Putamen (tissue), 1 donor: ENCODE data around the gene FERMT3.
"Not testable (repeated sequence)": the region's sequence is repeated elsewhere in the genome, so short reads cannot be mapped to it uniquely, and the experiment has no call there.

ENCODE experiments used
- DNase-seq: peaks from one replicate; pipeline ENCODE4 v3.0.0-alpha.2; 2016; ENCODE audit warnings: low spot score

Gene FERMT3

DNA sequence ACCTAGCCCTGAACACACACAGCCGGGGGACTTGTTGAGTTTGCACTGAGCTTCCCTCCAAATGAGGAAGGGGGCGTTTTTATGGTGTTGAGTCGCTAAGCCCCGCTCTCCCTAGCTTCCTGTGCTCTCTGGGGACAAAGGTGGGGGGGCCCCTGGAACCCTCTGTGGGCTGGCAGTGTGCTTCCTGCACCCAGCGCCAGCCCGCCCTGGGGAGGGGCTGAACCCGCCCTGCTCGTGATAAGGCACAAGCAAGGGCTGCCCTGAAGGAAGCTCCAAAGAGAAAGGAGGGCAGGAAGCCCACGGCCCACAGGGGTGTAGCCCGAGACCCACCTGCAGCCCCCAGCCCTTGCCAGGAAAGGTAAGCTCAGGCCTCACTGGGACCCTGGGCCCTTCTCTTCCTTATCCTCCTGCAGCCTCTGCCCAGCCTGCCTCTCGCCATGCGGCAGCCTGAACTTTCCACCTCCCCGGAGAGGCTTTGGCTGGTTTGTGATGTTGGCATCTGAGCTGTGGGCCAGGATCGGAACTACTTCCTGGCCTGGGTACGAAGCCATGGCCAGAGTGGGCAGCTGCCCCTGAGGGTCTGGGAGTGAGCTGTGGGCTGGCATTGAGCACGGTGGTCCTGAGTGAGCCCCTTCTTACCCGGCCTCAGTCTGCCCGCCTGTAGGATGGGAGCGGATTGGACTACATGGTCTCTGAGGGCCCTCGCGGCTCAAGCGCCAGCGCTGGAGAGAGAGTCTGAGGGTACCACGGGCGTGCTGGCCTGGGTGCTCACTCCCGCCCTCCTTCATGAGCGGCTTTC is at the start of gene FERMT3:
Gene FERMT3, plus strand, starts transcription at position 265 of the 799 bp plus-strand sequence. CDS start 644 bp downstream, outside the sequence.
- DNase-seq = no peak

DNA sequence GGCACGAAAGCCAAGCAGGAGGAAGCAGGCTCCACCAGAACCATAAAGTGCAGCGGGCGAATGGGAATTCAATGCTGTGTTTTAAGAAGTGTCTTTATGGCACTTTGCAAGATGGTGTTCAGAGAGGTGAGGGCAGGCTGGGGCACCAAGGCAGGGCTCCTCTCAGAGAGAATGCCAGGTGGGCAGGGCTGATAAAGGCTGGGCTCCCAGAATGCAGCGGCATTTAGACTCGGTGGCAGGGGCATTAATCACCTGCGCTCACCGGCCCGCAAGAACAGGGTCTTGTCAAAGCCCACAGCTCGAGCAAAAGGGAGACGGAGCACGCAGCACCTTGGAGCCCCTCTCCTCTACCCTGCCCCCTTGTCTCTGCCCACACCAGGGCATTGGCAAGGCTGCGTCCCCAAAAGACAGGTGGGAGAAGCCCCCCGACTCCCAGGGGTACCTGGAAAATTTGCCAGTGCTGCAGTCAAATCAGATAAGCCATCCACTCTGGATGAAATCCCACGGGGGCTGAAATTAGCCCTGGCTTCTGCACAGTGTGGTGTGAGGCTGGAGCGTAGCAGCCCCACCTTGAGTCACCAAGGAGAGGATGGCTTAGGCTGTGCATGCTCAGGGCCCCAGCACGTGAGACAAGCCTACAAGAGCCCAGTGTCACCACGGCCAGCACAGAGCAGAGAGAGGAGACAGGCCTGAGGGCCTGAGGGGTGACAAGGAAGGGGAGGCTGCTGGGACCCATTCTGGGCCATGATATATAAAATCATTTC is 48.7 kb upstream of the FERMT3 start:
- no peak for DNase-seq

DNA sequence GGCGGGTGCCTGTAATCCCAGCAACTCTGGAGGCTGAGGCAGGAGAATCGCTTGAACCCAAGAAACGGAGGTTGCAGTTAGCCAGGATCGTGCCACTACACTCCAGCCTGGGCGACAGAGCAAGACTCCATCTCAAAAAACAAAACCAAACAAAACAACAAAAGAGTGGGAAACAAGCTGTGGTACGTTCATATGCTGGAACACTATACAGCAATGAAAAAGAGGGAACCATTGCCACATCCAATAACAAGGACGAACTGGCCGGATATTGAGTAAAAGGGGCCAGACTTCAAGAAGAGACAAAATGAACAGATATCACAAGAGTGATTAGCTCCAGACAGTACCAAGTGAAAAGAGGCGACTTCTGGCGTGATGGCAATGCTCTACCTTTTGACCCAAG is 45.5 kb upstream of the FERMT3 start:
- no peak for DNase-seq

DNA sequence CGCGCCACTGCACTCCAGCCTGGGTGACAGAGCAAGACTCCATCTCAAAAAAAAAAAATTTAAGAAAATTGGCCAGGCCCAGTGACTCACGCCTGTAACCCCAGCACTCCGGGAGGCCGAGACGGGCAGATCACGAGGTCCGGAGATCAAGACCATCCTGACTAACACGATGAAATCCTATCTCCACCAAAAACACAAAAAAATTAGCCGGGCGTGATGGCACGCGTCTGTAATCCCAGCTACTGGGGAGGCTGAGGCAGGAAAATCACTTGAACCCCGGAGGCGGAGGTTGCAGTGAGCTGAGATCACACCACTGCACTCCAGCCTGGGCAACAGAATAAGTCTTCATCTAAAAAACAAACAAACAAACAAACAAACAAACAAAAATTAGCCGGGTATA is 43.8 kb upstream of the FERMT3 start:
- not testable (repeated sequence) for DNase-seq

DNA sequence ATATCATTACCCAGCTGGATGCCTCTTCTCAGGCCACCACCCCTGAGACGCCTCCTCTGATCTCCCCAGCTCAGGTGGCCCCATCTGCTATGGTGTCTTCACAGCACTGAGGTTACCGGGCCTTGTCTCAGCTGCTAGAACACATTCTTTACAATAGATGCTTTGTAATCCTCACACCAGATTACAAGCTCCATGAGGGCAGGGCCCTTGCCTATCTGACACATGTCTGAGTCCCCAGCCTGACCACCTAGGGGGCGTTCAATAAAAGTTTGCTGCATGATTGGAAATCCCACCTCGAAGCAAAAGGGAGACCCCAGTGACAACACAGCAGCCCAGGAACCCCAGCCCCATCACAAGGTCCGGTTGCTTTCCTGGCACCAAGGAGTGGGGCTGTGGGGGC is 42.6 kb upstream of the FERMT3 start:
- no peak for DNase-seq

DNA sequence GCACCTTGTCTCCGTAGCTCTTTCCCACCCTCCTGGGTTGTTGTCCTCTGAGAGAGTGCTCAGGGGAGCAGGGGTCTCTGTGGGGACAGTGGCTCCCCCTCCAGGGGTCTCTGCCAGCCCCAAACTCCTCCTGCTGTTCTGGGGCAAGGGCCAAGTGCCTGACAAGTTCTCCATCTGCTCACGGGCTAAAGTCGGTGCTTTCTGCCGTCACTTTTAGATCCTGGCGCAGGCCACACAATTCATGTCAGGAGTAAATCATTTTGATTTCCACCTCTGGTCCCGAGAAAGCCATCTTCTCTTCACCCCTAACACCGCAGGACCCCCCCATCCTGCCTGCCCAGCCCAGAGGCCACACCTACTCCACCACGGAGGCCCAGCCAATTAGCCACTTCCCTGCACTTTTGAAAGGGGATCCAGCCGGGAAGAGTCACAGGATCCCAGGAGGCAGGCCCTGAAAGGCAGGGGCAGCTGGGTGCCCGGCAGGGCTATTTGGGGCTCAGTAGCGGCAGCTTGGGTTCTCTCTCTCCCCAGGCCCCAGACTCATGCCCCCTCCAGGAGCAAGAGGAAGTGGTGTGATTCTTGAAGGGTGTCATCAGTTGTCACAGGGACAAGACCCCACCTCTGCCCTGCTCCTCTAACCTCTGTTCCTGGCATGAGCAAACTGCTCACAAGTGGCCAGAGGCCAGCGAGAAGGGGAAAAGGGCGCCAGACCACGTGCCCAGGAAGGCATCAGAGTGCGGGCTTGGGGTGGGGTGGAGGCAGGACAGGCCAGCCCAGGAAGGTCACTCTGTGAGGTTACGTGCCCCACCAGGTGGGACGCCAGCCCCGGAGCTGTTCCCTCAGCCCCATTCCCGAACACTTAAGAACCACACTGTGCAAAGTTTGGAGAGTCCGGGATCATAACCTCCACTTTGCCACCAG is 41.9 kb upstream of the FERMT3 start:
- no peak for DNase-seq

DNA sequence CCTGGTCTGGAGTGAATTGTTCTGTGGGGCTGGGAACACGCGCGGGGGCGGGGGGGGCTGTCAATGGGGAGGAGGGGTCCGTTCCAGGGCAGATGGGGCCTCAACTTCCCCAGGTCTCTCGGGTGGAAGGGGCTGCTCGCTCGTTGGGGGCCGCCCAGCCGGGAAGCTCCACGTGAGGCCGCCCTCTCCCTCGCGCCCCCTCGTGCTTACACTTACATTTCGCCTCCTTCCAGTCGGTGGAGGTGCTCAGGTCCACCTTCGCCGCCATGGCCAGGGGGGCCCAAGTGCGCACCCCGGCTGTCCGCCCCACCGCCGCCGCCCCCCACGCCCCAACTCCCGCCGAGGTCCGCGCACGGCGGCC is 41.1 kb upstream of the FERMT3 start:
- no peak for DNase-seq

DNA sequence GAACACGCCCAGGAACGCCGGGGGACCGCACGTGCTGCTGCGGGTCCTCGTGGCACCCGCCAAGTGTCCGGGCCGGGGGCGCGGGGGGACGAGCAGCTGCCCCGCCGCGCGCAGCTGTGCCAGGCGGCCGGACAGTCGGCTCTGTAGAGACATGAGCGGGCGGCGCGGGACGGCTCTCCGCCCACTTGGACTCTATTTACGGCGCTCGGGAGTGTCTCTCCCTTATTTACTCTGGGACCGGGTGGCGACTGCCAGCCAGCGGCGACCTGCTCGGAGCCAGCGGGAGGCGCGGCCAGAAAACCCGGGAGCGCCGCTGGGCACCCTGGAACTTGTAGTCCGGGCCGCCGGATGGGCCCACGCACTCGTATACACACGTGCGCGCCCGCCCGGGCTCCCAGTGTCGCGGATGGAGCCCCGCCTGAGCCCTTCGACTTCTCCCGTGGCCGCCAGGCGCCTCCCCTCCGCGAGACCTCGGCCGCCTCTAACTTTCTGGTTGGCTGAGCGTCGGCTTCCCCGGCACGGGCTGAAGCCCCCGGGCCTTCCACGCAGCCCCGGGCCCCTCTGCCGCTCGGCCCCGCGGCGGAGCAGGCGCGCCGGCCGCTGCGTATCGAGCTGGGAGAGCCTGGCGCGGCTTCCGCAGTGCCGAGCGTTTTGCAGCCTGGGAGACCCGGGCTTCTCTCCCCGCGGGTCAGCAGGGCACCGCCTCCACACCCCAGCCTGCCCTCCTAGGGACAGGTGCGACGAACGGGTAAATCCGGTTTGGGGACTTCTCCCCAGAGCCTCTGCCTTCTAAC is 40.5 kb upstream of the FERMT3 start, which contains the start of gene MACROD1:
Gene MACROD1, minus strand, starts transcription at position 272 of the 794 bp plus-strand sequence. Its CDS starts 119 bp downstream, at position 153.
- peak; percentile 72 for DNase-seq

DNA sequence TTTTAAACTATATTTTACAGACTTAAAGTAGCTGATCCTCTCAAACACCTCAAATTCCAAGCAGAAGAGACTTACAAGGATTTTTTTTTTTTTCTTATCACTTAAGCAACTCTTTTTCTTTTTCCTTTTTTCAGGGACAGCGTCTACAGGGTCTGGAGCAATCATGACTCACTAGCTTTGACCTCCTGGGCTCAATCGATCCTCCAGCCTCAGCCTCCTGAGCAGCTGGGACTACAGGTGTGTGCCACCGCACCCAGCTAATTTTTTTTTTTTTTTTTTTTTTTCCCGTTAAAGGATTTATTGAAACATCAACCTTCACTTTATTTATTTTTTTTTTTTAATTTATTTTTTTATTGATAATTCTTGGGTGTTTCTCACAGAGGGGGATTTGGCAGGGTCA is 36.1 kb upstream of the FERMT3 start:
- DNase-seq = no peak

DNA sequence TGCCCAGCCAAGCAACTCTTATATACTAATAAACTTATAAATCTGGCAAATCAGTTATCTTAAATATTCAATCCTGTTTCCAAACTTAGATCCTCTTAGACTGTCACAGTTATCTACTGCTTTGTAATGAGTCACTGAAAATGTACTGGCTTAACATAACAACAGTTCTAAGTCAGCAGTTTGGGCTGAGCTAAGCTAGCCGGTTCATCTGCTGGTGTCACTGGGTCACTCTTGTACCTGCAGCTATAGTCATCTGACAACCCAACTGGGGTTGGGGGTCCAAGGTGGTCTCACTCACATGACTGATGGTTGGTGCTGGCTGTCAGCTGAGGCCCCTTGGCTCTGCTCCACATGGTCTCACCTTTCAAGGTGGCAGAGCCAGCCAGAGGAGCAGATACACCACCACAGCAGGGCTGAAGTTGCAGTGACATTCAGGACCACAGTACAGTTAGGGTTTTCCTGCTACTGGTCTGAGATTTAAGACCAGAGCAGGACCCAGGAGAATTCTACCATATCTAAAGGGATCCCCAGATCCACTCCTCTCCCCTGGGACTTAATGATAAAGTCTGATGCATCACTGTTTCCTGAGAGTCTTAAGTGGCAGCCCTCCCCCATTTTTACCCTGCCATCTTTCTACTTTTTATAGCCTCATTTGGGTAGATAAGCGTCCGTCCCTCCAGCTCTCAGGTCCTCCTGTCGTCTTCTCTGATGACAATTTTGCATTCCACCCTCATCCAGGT is 32.7 kb upstream of the FERMT3 start:
- DNase-seq = no peak

DNA sequence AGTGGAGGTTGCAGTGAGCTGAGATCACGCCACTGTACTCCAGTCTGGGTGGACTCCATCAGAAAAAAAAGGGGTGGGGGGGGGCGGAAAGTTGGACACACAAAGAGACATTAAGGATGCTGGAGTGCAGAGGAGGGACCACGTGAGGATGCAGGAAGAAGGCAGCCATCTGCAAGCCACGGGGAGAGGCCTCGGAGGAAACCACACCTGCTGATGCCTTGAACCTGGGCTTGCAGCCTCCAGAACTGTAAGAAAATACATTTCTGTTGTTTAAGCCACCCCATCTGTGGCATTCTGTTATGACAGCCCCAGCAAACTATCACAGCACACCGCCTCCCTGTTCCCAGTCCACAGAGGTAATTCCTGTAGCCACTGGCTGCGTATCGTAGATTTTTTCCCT is 29.8 kb upstream of the FERMT3 start:
- no peak for DNase-seq

DNA sequence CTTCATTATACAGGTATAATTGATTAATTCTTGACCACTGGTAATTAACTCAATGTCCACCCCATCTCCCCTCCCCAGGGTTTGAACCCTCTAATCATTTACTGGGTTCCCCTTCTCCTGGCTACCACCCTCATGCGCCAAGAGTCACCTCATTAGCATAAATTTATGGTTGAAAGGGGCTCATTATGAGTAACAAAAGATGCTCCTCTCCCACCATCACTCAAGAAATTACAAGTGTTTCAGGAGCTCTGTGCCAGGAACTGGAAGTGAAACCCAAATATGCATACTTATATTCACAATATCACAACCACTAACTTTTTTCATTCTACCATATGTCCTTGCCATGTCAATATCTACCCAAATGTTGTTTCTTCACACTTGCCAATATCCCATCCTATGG is 28.3 kb upstream of the FERMT3 start:
- no peak for DNase-seq

DNA sequence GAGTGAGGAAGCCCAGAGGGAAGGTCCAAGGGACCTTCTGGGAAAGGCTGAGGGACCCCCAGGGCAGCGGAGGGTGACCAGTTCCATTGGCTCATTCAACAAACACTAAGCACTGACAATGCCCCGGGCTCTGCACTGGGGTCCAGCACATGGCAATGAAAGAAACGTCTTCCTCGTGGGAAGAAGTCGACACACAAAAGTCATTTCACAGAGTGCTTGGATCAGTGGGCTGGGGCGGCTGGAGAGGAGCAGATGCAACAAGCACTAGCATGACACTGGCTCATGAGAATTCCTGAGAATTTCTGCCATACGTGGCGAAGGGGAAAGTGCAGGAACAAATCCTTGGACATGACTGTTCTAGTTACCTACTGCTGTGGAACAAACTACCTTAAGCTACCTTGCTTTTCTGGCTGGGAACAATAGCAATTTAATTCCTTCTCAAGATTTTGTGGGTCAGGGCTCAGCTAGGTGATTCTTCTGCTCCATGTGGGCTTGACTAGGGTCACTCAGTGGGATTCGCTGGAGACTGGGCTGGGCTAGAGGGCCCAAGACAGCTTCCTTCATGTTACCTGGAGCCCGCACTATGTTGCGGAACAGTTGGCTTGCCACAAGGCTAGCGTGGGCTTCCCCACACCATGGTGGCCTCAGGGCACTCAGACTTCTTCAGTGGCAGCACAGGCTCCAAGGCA is 27.4 kb upstream of the FERMT3 start:
- DNase-seq = no peak

DNA sequence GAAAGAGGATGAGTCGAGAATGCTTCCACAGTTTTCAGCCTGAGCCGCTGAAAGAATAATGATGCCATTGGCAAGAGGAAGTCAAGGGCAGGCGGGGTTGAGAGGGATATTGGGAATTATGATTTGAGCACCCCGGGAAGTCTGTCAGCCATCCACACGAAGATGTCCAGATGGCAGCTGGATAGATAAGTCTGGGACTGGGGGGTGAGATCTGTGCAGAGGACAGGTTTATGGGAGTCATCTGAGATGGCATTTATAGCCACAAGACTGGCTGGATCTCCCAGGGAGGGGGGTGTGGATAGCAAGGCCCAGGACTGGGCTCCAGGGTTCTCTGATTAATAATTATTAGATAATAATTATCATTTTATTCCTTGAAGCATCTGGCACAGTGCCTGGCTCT is 25.6 kb upstream of the FERMT3 start:
- DNase-seq = no peak

DNA sequence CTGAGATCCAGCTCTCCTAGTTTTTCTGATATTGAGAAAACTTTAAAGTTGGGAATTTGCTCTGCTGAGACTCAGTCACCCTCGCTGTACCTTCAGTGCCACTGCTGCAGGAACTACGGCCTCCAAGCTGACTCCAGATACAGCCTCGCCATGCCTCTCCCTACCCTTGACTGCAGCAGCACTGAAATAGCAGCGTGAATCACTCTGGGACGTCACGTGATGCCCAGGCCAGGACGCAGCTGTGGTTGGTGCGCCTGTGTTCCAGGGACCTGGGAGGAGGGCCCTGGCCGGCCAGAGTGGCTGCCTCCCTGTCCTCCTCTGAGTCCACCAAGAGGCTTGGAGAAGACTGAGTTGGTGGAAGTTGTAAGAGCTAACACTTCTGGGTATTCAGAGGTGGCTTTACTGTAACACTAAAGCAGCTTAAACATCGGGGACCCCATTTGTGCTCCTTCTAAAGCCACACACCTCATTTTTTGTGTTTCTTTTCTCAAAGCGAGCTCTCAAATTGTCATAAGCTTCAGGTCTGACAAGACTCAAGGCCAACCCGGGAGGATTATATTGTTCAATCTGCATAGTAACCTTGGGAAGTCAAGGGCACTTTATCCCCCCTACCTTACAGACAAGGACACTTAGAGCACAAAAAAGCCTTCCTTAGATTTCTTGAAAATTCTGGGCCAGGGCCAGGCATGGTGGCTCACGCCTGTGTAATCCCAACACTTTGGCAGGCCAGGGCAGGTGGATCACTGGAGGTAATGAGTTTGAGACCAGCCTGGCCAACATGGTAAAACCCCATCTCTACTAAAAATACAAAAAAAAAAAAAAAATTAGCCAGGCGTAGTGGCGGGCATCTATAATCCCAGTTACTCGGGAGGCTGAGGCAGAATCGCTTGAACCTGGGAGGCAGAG is 24.8 kb upstream of the FERMT3 start:
- DNase-seq = peak; percentile 92

DNA sequence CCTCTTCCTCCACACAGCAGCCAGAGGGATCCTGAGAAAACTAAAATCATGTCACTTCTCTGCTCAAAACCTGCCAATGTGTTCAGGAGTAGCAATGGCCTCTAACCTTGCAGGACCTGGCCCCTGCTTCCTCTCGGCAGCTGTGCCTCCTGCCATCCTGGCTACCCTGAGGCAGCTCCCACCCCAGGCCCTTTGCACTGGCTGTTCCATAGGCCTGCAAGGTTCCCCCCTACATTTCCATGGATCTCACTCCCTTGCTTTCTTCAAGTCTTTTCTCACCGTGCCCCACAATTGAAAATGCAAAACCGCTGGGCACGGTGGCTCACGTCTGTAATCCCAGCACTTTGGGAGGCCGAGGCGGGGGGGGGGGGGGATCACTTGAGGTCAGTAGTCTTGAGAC is 22.6 kb upstream of the FERMT3 start:
- DNase-seq = no peak

DNA sequence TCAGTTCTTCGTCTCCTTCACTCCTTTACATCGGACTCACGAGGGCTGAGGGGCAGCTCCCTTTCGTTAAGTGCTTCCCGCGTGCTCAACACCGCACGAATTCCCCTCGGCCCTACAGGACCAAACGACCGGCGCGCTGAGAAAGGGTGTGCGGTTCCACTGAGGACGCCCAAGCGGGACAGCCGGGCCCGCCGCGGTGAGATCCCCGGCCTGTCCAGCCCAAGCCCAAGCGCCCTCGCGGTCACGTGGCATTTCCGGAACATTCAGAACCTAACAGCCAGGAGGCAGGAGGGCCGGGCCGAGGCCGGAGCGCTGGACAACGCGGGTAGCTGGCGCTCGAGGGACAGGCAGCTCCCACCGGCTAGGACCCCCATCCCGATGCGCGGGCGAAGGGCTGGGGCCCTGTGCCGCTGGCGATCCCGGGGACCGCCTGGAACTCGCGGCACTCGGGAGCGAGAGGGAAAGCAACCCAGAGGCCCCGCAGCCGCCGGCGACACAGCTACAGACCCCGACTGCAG is 21.3 kb upstream of the FERMT3 start:
- DNase-seq = peak; percentile 42

DNA sequence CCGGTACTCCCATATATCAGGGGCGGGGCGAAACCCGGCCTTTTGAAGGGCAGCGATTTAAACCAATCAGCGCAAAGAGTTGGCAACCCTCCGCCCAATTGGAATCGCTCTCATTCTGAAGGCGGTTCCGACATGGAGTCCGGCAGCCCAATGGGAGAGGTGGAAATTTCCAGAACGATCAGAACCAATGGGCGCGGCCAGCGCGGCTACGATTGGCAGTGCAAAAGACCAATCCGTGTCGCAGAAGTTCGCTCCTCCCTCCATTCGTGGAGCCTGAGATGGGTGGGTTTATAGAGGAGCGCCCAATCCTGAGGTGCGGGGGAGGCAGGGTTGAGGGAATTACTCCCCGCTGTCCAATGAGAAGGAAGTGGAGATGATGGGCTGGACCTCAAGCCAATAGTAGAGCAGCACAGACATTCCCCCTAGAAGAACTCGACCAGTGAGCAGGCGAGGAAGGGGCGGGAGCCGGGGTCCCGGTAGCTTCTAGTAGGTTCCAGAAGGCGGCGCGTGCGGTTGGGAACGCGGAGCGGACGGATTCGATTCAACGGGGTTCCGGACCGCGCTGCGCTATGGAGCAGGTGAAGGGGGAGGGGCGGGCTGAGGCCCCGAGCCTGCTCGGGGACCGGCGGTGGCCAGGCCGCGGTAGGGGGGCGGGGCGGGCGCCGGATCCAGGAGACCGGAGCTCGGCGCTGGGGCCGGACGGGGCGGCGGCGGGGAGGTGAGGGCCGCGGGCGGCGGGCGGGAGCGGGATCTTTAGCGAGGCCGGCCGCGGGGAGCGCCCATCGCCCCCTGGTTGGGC is 20.6 kb upstream of the FERMT3 start, which contains the start of gene STIP1:
Gene STIP1, plus strand, starts transcription at position 479 of the 799 bp plus-strand sequence. Its CDS starts 91 bp downstream, at position 570.
- peak; percentile 100 for DNase-seq
